ENCODE results near the gene FASN. TPM values are rescaled to one million over a fixed set of nuclear protein-coding genes. Genes with fewer than 3 reads are reported as not detected.

FASN gene
- total and polyA plus RNA-seq, 2 of the 13 experiments (the other 11 are each of a cell fraction or from before 2014, with no cell fraction given), result 51.7 to 101 TPM

DNA sequence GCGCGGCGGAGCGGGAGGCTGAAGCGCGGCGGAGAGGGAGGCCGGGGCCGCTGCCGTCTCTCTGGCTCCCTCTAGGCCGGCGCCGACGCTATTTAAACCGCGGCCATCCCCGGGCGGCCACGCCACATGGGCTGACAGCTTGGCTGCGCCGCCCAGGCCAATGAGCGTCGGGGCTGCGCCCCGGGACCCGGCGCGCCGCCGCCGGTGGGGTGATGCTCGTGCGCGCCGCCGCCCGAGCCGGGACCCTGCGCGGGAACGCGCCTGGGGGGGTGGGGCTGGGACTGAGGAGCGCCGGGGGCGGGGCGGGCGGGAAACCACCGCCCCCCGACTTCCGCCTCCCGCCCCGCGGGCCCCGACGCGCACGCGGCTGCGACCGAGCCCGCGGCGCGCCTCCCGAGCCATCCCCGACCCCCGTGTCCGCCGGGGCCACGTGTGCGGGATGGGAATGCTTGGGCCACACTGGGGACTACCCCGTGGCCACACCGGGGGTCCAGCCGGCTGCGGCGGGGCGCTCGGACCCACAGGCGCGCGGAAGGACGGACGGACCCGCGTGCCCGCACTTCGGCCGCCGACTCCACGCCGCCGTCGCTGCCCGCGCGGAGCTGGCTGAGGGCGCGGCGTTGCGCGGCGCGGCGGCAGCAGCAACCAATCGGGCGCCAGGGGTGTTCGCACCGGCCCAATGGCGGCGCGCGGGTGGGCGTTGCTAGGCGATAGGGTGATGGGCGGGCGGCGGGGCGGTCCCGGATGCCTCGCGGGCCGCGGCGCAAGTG is at the start of gene FASN (continued):
- TF ChIP-seq RORA (CRISPR knock-in tag; IDR thresholded peaks at IDR 0.05) (no peak), MED1 (CRISPR knock-in tag; IDR thresholded peaks at IDR 0.05) (peak; percentile 52; the same call in 1 of the 2 replicates), NR2C2 (CRISPR knock-in tag; IDR thresholded peaks at IDR 0.05; ENCODE audit: borderline replicate concordance) (peak; percentile 75), SALL2 (CRISPR knock-in tag; IDR thresholded peaks at IDR 0.05) (peak; percentile 89), ZNF432 (CRISPR knock-in tag; IDR thresholded peaks at IDR 0.05; ENCODE audit: borderline replicate concordance) (no peak), FOXK2 (IDR thresholded peaks at IDR 0.05) (no peak), CHCHD3 (CRISPR knock-in tag; IDR thresholded peaks at IDR 0.05) (no peak), JUNB (CRISPR knock-in tag; IDR thresholded peaks at IDR 0.05; ENCODE audit: borderline replicate concordance) (no peak), DNMT3B (CRISPR knock-in tag; conservative IDR thresholded peaks at IDR 0.05) (0 out of 2 replicates have a peak, but pooled peaks have one; percentile 65), MED8 (CRISPR knock-in tag; IDR thresholded peaks at IDR 0.05; ENCODE audit: insufficient replicate concordance) (peak; percentile 57), ZNF12 (CRISPR knock-in tag; IDR thresholded peaks at IDR 0.05) (no peak), GPN1 (CRISPR knock-in tag; IDR thresholded peaks at IDR 0.05; ENCODE audit: borderline replicate concordance) (no peak), JARID2 (CRISPR knock-in tag; IDR thresholded peaks at IDR 0.05; ENCODE audit: insufficient replicate concordance) (no peak), MYC (CRISPR knock-in tag; IDR thresholded peaks at IDR 0.05; ENCODE audit: borderline replicate concordance) (peak; percentile 96), TP53 (CRISPR knock-in tag; conservative IDR thresholded peaks at IDR 0.05) (no peak), ZNF841 (CRISPR knock-in tag; IDR thresholded peaks at IDR 0.05; ENCODE audit: borderline replicate concordance) (0 out of 2 replicates have a peak, but pooled peaks have one; percentile 88)
- TF ChIP-seq, protein P1, sequence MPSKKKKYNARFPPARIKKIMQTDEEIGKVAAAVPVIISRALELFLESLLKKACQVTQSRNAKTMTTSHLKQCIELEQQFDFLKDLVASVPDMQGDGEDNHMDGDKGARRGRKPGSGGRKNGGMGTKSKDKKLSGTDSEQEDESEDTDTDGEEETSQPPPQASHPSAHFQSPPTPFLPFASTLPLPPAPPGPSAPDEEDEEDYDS (CRISPR knock-in tag; IDR thresholded peaks at IDR 0.05), result peak; percentile 98
- TF ChIP-seq, protein P2, sequence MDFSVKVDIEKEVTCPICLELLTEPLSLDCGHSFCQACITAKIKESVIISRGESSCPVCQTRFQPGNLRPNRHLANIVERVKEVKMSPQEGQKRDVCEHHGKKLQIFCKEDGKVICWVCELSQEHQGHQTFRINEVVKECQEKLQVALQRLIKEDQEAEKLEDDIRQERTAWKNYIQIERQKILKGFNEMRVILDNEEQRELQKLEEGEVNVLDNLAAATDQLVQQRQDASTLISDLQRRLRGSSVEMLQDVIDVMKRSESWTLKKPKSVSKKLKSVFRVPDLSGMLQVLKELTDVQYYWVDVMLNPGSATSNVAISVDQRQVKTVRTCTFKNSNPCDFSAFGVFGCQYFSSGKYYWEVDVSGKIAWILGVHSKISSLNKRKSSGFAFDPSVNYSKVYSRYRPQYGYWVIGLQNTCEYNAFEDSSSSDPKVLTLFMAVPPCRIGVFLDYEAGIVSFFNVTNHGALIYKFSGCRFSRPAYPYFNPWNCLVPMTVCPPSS (IDR thresholded peaks at IDR 0.05), result no peak
- TF ChIP-seq, protein P3, sequence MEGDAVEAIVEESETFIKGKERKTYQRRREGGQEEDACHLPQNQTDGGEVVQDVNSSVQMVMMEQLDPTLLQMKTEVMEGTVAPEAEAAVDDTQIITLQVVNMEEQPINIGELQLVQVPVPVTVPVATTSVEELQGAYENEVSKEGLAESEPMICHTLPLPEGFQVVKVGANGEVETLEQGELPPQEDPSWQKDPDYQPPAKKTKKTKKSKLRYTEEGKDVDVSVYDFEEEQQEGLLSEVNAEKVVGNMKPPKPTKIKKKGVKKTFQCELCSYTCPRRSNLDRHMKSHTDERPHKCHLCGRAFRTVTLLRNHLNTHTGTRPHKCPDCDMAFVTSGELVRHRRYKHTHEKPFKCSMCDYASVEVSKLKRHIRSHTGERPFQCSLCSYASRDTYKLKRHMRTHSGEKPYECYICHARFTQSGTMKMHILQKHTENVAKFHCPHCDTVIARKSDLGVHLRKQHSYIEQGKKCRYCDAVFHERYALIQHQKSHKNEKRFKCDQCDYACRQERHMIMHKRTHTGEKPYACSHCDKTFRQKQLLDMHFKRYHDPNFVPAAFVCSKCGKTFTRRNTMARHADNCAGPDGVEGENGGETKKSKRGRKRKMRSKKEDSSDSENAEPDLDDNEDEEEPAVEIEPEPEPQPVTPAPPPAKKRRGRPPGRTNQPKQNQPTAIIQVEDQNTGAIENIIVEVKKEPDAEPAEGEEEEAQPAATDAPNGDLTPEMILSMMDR (CRISPR knock-in tag; IDR thresholded peaks at IDR 0.05), result peak; percentile 84
- TF ChIP-seq, protein P4, sequence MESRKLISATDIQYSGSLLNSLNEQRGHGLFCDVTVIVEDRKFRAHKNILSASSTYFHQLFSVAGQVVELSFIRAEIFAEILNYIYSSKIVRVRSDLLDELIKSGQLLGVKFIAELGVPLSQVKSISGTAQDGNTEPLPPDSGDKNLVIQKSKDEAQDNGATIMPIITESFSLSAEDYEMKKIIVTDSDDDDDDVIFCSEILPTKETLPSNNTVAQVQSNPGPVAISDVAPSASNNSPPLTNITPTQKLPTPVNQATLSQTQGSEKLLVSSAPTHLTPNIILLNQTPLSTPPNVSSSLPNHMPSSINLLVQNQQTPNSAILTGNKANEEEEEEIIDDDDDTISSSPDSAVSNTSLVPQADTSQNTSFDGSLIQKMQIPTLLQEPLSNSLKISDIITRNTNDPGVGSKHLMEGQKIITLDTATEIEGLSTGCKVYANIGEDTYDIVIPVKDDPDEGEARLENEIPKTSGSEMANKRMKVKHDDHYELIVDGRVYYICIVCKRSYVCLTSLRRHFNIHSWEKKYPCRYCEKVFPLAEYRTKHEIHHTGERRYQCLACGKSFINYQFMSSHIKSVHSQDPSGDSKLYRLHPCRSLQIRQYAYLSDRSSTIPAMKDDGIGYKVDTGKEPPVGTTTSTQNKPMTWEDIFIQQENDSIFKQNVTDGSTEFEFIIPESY (CRISPR knock-in tag; IDR thresholded peaks at IDR 0.05), result no peak

Data from HepG2 (cell line).